VCaP (cell line): Measurements from ENCODE around the gene ZFC3H1.

Source experiments
- H3K27ac ChIP-seq: fragments of 450-650 bp; 2 replicates; pipeline ENCODE4 v1.5.1; 2017
- TF ChIP-seq, protein P1 (sequence below): fragments of 450-650 bp; conservative IDR thresholded peaks from 2 replicates; pipeline ENCODE4 v1.5.1; 2017; ENCODE audit warnings: mild to moderate bottlenecking, moderate library complexity

Gene ZFC3H1

DNA sequence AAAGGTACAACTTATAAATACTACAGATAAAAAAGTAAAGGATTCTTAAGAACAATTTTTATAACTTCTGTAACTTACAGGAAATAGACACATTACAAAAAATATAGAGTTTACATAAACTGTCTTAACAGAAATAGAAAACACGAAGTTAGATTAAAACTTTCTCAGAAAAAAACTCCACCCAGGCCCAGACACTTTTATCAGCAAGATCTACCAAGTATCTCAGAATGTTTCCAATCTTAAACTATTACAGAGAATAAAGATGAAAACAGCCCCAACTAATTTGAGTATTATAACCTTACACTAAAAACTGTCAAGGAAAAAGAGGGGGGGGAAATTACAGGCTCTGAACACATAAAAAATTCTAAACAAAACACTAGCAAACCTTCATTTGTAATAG lies 8.2 kb downstream of the ZFC3H1 start:
- TF ChIP-seq, protein P1, sequence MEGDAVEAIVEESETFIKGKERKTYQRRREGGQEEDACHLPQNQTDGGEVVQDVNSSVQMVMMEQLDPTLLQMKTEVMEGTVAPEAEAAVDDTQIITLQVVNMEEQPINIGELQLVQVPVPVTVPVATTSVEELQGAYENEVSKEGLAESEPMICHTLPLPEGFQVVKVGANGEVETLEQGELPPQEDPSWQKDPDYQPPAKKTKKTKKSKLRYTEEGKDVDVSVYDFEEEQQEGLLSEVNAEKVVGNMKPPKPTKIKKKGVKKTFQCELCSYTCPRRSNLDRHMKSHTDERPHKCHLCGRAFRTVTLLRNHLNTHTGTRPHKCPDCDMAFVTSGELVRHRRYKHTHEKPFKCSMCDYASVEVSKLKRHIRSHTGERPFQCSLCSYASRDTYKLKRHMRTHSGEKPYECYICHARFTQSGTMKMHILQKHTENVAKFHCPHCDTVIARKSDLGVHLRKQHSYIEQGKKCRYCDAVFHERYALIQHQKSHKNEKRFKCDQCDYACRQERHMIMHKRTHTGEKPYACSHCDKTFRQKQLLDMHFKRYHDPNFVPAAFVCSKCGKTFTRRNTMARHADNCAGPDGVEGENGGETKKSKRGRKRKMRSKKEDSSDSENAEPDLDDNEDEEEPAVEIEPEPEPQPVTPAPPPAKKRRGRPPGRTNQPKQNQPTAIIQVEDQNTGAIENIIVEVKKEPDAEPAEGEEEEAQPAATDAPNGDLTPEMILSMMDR, result no peak

DNA sequence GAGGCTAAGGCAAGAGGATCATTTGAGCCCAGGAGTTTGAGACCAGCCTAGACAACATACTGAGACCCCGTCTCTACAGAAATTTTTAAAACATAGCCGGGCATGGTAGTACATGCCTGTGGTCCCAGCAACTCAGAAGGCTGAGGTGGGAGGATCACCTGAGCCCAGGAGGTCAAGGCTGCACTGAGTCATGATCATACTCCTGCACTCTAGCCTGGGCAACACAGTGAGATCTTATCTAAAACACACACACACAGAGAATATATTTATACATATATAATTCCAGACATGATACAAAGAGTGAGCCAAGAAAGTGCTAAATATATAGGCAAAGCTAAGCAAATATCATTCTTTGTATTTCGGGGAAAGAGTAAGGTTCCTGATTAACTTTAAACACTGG lies 9.4 kb downstream of the ZFC3H1 start:
- no peak overlapping the region for H3K27ac ChIP-seq
- TF ChIP-seq, protein P1, result no peak

More for the DNA sequence above, 8.2 kb downstream of the ZFC3H1 start:
- no peak overlapping the region for H3K27ac ChIP-seq

DNA sequence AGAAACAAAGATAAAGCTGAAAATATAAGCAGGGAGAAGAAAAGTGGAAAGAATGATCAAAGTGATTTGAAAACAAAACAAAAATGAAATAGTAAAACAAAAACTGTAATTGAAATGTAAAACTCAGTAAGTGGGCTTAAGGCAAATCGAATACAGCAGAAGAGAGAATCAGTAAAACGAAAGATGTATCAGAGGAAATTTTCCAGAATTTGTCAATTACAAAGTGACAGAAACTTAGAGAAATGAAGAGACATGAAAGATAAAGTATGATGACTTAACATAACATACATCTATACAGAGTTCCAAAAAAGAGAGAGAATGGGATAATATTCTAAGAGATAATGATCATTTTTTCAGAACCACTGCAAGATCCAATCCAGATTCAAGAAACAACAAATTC lies 10.5 kb downstream of the ZFC3H1 start:
- H3K27ac ChIP-seq, result no peak overlapping the region
- TF ChIP-seq, protein P1, result no peak

DNA sequence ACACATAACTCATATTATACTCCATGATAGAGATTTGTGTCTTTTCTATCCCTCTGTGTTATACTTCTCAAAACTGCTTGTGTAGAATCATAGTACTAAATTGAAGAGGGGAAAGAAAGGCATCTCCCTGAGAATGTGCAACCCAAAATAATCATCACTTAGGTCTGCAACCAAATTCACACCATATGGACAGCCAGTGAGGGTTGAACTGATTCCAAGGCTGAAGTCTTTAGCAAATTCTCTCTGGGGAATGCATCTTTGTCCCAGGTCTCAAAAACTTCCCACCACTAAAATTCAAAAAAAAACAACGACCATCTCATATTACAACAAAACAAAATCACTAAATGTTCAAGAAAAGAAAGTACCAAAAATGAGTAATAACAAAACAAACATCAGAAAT lies 11.0 kb downstream of the ZFC3H1 start:
- TF ChIP-seq, protein P1, result no peak

DNA sequence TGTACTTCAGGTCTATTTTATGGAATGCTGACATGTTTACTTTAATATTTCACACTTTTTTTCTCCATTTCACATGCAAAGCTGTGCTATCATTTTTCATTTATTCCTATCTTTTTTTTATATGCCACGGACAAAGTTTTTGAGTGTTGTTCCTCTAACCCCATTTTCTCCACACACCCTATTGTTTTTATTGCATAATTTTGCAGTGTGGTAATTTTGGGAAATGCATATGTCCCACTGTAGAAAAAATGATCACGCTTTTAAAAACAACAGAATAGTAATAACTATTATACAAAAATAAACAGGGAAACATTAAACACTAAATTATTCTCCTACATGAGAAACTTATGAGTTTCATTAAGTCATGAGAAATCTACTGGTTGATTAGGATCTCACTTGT lies 14.2 kb downstream of the ZFC3H1 start:
- no peak overlapping the region for H3K27ac ChIP-seq
- TF ChIP-seq, protein P1, result no peak

More for the DNA sequence above, 11.0 kb downstream of the ZFC3H1 start:
- no peak overlapping the region for H3K27ac ChIP-seq

DNA sequence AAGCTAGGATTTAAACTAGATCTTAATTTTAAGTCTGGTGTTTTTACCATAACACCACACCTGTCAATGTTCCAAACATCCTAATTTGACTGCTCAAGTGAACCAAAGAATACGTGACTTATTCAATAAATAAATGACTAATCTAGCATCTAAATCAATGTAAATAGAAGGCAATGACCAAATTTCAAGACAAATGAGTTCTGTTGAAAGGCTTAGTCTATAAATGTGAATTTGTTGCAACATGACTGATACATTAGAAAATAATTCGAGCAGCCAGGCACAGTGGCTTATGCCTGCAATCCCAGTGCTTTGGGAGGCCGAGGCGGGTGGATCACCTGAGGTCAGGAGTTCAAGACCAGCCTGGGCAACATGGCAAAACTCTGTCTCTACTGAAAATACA lies 15.1 kb downstream of the ZFC3H1 start:
- TF ChIP-seq, protein P1, result no peak
- H3K27ac ChIP-seq, result no peak overlapping the region

DNA sequence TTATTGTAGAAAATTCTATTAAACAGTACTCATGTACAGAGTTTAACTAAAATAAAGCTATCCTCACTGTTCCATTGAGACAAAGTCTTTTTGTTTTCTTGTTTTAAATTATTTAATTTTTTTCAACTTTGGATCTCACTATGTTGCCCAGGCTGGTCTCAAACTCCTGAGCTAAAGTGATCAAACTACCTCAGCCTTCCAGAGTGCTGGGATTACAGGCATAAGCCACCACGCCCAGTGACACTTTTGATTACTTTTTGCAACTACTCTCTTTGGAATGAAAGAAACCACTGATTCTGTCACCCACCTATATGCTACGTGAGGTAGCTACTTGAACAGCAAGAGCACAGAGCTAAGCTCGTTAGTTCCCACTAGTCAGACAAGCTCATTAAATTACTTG lies 17.1 kb downstream of the ZFC3H1 start:
- TF ChIP-seq, protein P1, result no peak

DNA sequence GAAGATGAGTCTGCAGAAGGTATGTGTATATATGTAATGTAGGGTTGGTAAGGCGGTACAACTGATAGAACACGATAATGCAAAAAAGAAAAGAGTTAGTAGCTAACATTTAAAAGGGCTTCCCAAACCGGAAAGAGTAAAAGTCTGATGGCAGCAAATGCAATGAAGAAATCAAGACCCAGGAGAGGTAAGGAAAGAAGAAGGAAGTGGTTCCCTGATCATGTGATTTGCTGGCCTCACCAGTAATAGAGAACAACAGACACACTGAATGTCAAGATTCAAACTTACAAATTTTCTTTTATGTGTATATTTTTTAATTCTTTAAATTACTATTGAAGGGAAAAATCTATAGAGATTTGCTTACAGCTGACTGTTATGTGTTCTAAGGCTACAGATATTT lies 18.4 kb downstream of the ZFC3H1 start:
- TF ChIP-seq, protein P1, result no peak
- H3K27ac ChIP-seq, result no peak overlapping the region

More for the DNA sequence above, 17.1 kb downstream of the ZFC3H1 start:
- H3K27ac ChIP-seq, result no peak overlapping the region
